HFFc6 (cell line): ENCODE results near the gene FCAMR. TPM values are rescaled to one million over a fixed set of nuclear protein-coding genes. Genes with fewer than 3 reads are reported as not detected.
A peak's percentile ranks its signal among the peaks of the same experiment; 100 is the strongest.

Source experiments
- DNase-seq: peaks from one replicate; pipeline ENCODE4 v3.0.0-alpha.2; 2018
- H3K27ac Mint-ChIP-seq: 2 replicates; pipeline ENCODE4 v1.8.0; 2020; ENCODE audit warnings: mild to moderate bottlenecking, mixed read lengths
- H3K27me3 Mint-ChIP-seq: 2 replicates; pipeline ENCODE4 v1.8.0; 2021; ENCODE audit warnings: mild to moderate bottlenecking, moderate library complexity, mixed read lengths; ENCODE audit not compliant: insufficient read depth
- H3K36me3 Mint-ChIP-seq: 2 replicates; pipeline ENCODE4 v1.8.0; 2021; ENCODE audit warnings: low read depth, mixed read lengths
- H3K4me1 Mint-ChIP-seq: 2 replicates; pipeline ENCODE4 v1.8.0; 2020; ENCODE audit warnings: low read depth, mixed read lengths
- H3K4me3 Mint-ChIP-seq: 2 replicates; pipeline ENCODE4 v1.8.0; 2020; ENCODE audit warnings: mild to moderate bottlenecking, moderate library complexity, mixed read lengths
- H3K9me3 Mint-ChIP-seq: 2 replicates; pipeline ENCODE4 v1.8.0; 2020; ENCODE audit warnings: mild to moderate bottlenecking, mixed read lengths
- CTCF ChIP-seq: fragments of 200-600 bp; sonication (generic); IDR thresholded peaks from 2 replicates; pipeline ENCODE4 v1.5.0; 2021; ENCODE audit warnings: antibody characterized with exemption, mild to moderate bottlenecking
- total RNA-seq, 6 experiments: library from RNA; stranded (reverse); fragmentation: NEBNext Ultra II Directional; extraction: Animal tissue kit (Norgen Biotek cat#: 25700); gene quantifications; 2 replicates in 1 of 6; 3 replicates in 5 of 6; pipeline ENCODE4 v1.2.3, GENCODE V29; 2021

The FCAMR gene
- total RNA-seq, 6 experiments from 2014 or later, result not detected

- Mint-ChIP-seq H3K27ac (peak overlapping the region; percentile 64), H3K4me1 (peaks cover 62% of the 10 kb centered on the region), H3K27me3 (peaks cover 3% of the 10 kb centered on the region; the same call in 1 of the 2 replicates), H3K36me3 (peaks cover 5% of the 10 kb centered on the region), H3K9me3 (peaks cover 4% of the 10 kb centered on the region), H3K4me3 (no peak overlapping the region; the same call in 1 of the 2 replicates)
- DNase-seq, result peak; percentile 77
- peak; percentile 90 for TF ChIP-seq CTCF
Observed at GRCh38 chr1:207004931-207005830, 34.9 kb upstream of the FCAMR start.

- H3K4me1 Mint-ChIP-seq, result peaks cover 50% of the 10 kb centered on the region
- peaks cover 5% of the 10 kb centered on the region for H3K36me3 Mint-ChIP-seq
- H3K4me3 Mint-ChIP-seq, result no peak overlapping the region
- TF ChIP-seq CTCF, result no peak
- no peak for DNase-seq
- peaks cover 3% of the 10 kb centered on the region; the same call in 1 of the 2 replicates for H3K27me3 Mint-ChIP-seq
- no peak overlapping the region for H3K27ac Mint-ChIP-seq
- H3K9me3 Mint-ChIP-seq, result peaks cover 4% of the 10 kb centered on the region
Observed at GRCh38 chr1:207003210-207003609, 33.0 kb upstream of the FCAMR start.

GRCh38 chr1:207002724-207003146 lies 32.5 kb upstream of the FCAMR start:
- no peak overlapping the region for H3K27ac Mint-ChIP-seq
- H3K36me3 Mint-ChIP-seq, result peaks cover 4% of the 10 kb centered on the region
- DNase-seq, result no peak
- no peak for TF ChIP-seq CTCF
- no peak overlapping the region for H3K4me3 Mint-ChIP-seq
- H3K9me3 Mint-ChIP-seq, result peaks cover 3% of the 10 kb centered on the region
- peaks cover 3% of the 10 kb centered on the region; the same call in 1 of the 2 replicates for H3K27me3 Mint-ChIP-seq
- H3K4me1 Mint-ChIP-seq, result peaks cover 47% of the 10 kb centered on the region

GRCh38 chr1:207001492-207002245 lies 31.4 kb upstream of the FCAMR start:
- H3K9me3 Mint-ChIP-seq, result no peaks in the 10 kb centered on the region
- H3K27me3 Mint-ChIP-seq, result peaks cover 3% of the 10 kb centered on the region; the same call in 1 of the 2 replicates
- DNase-seq, result no peak
- TF ChIP-seq CTCF, result no peak
- no peak overlapping the region for H3K27ac Mint-ChIP-seq
- no peaks in the 10 kb centered on the region for H3K36me3 Mint-ChIP-seq
- no peak overlapping the region for H3K4me3 Mint-ChIP-seq
- H3K4me1 Mint-ChIP-seq, result peaks cover 36% of the 10 kb centered on the region

GRCh38 chr1:207000651-207001291 lies 30.5 kb upstream of the FCAMR start:
- Mint-ChIP-seq H3K27me3 (peaks cover 4% of the 10 kb centered on the region; the same call in 1 of the 2 replicates), H3K4me1 (peaks cover 27% of the 10 kb centered on the region), H3K36me3 (no peaks in the 10 kb centered on the region), H3K27ac (no peak overlapping the region), H3K4me3 (no peak overlapping the region), H3K9me3 (no peaks in the 10 kb centered on the region)
- DNase-seq, result no peak
- TF ChIP-seq CTCF, result no peak
